Inferior parietal cortex (tissue), 1 donor: Measurements from ENCODE around the gene KIF18A.
A peak's percentile ranks its signal among the peaks of the same experiment; 100 is the strongest.
"Not testable (repeated sequence)": the region's sequence is repeated elsewhere in the genome, so short reads cannot be mapped to it uniquely, and the experiment has no call there.

Experiments used
- DNase-seq: peaks from one replicate; pipeline ENCODE4 v3.0.0-alpha.2; 2016; ENCODE audit errors: extremely low spot score

KIF18A gene

GRCh38 chr11:28107750-28108618, at the start of gene KIF18A, which contains the start of gene METTL15:
KIF18A (minus strand) TSS chr11:28108156; CDS start chr11:28097947, 10,209 bp downstream.
METTL15 (plus strand) TSS chr11:28108388; CDS start chr11:28113335, 4,947 bp downstream.
- peak; percentile 98 for DNase-seq

GRCh38 chr11:28153586-28153985, 45.6 kb upstream of the KIF18A start:
- no peak for DNase-seq

- no peak for DNase-seq
Observed at GRCh38 chr11:28152743-28153142, 44.8 kb upstream of the KIF18A start.

- no peak for DNase-seq
Observed at GRCh38 chr11:28146123-28146751, 38.3 kb upstream of the KIF18A start.

GRCh38 chr11:28144808-28145207, 36.9 kb upstream of the KIF18A start:
- DNase-seq: no peak

GRCh38 chr11:28142724-28143123, 34.8 kb upstream of the KIF18A start:
- DNase-seq: no peak

GRCh38 chr11:28140689-28141455, 32.9 kb upstream of the KIF18A start:
- DNase-seq: no peak

- no peak for DNase-seq
Observed at GRCh38 chr11:28139841-28140415, 32.0 kb upstream of the KIF18A start.

- DNase-seq: no peak
Observed at GRCh38 chr11:28137832-28138231, 29.9 kb upstream of the KIF18A start.

GRCh38 chr11:28137366-28137765, 29.4 kb upstream of the KIF18A start:
- DNase-seq: no peak

GRCh38 chr11:28136157-28136556, 28.2 kb upstream of the KIF18A start:
- not testable (repeated sequence) for DNase-seq

GRCh38 chr11:28133146-28133545, 25.2 kb upstream of the KIF18A start:
- no peak for DNase-seq

GRCh38 chr11:28132548-28132947, 24.6 kb upstream of the KIF18A start:
- DNase-seq: no peak

- DNase-seq: no peak
Observed at GRCh38 chr11:28123151-28123581, 15.2 kb upstream of the KIF18A start.

GRCh38 chr11:28117712-28118111, 9.8 kb upstream of the KIF18A start:
- no peak for DNase-seq

- DNase-seq: no peak
Observed at GRCh38 chr11:28114731-28115130, 6.8 kb upstream of the KIF18A start.

GRCh38 chr11:28114116-28114515, 6.2 kb upstream of the KIF18A start:
- DNase-seq: no peak

GRCh38 chr11:28110821-28111200, 2.9 kb upstream of the KIF18A start:
- DNase-seq: no peak

GRCh38 chr11:28110108-28110820, 2.3 kb upstream of the KIF18A start:
- DNase-seq: peak; percentile 67

GRCh38 chr11:28108958-28109357, 1.0 kb upstream of the KIF18A start:
- no peak for DNase-seq

- no peak for DNase-seq
Observed at GRCh38 chr11:28107191-28107749, 686 bp downstream of the KIF18A start.
